ENCODE results near the gene TAS2R8.

DNA sequence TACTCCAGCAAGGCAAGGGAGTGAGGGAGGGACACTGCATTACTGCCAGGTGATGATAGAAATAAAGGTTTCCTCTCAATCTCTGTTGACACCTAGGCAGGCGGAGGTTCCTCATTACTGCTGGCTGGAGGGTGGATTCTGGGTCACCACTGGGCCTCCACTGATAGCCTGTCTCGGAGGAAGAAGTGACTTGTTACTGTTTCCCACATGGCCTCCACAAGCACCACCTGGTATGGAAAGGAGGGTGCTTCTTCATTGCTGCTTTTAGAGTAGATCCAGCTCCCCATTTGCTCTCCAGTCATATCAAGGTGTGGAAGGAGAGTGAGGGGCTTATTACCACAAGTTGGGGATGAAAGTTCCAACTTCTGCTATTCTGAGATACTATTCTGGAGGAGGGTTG lies 35.8 kb upstream of the TAS2R8 start:
- TF ChIP-seq YY1 (IDR thresholded peaks at IDR 0.05; ENCODE audit: insufficient read depth, insufficient read length): no peak
- no peak for TF ChIP-seq SUZ12 (IDR thresholded peaks at IDR 0.05; ENCODE audit: extremely low read depth, insufficient read depth, insufficient read length)
- TF ChIP-seq ZNF274 (IDR thresholded peaks at IDR 0.05; ENCODE audit: low read depth, low read length): no peak
